Measurements from ENCODE around the gene TGFBR2. TPM values are rescaled to one million over a fixed set of nuclear protein-coding genes. Genes with fewer than 3 reads are reported as not detected.

Gene TGFBR2
- total RNA-seq, 1 experiment from 2014 or later: 103 TPM

DNA sequence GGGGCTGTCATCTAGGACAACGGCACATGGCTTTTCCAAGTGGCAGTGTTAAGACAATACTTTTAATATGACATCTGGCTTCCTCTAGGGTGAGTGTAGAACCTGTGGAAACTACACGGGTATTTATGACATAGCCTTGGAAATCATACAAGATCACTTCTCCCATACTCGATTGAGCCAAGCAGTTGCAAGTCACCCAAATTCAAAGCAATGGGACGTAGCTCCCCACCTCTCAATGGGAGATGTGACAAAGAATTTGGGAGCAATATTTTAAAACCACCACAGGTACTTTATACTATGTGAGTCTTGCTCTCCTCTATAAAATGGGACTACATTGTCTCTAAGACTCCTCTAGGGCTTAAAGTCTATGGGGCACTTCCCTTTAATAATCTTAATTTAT, 93.5 kb downstream of the TGFBR2 start:
- Mint-ChIP-seq H3K36me3 (ENCODE audit: insufficient read depth, unreplicated experiment) (peaks cover 71% of the 10 kb centered on the region), H3K27me3 (ENCODE audit: insufficient read depth, unreplicated experiment) (no peaks in the 10 kb centered on the region), H3K4me3 (ENCODE audit: unreplicated experiment) (no peak overlapping the region), H3K9me3 (ENCODE audit: unreplicated experiment) (no peaks in the 10 kb centered on the region), H3K4me1 (ENCODE audit: insufficient read depth, unreplicated experiment) (no peaks in the 10 kb centered on the region), H3K27ac (ENCODE audit: low read depth, unreplicated experiment) (no peak overlapping the region)
- intact Hi-C loops (cut with micrococcal nuclease): no loop called here
- TF ChIP-seq, protein P1, sequence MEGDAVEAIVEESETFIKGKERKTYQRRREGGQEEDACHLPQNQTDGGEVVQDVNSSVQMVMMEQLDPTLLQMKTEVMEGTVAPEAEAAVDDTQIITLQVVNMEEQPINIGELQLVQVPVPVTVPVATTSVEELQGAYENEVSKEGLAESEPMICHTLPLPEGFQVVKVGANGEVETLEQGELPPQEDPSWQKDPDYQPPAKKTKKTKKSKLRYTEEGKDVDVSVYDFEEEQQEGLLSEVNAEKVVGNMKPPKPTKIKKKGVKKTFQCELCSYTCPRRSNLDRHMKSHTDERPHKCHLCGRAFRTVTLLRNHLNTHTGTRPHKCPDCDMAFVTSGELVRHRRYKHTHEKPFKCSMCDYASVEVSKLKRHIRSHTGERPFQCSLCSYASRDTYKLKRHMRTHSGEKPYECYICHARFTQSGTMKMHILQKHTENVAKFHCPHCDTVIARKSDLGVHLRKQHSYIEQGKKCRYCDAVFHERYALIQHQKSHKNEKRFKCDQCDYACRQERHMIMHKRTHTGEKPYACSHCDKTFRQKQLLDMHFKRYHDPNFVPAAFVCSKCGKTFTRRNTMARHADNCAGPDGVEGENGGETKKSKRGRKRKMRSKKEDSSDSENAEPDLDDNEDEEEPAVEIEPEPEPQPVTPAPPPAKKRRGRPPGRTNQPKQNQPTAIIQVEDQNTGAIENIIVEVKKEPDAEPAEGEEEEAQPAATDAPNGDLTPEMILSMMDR (IDR thresholded peaks at IDR 0.05; ENCODE audit: unreplicated experiment): no peak
- ChIA-PET POLR2A (no interaction called here), CTCF (interaction anchor here (0.7 to 1.1 kb wide), 3 partner anchors 8 to 375 kb away, joined by 3 read pairs; no protein-coding TSS in a partner anchor)
- no peak for DNase-seq (ENCODE audit: unreplicated experiment)
- BruUV-seq (replicated peaks): no TSS peak

DNA sequence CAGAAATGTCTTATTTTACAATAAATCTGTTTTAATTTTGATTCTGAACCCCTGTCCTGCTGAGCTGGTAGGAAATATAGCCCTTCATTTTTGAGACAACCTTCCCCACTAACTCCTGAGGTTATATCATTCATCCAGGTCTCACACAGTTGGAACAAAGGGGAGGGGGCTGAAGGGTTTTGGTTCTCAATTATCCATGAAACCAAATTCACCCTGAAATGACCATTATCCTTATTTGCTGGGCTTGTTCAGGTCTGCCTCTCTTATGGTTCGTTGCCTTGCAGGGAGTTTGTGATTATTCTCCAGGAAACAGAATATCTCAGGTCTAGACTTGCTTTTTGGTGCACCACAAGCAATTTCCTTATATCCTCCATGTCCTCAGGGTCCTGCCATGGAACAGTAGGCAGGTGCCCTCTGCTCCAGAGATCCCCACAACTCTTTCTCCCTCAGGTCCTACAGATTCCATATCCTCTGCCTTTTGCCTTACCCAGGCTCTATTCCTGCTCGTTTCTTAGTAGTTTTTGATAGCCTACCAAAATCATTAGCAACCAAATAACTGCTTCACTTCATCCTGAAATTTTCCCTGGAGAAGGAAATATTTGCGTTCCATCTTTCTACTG, 94.4 kb downstream of the TGFBR2 start:
- H3K36me3 Mint-ChIP-seq (ENCODE audit: insufficient read depth, unreplicated experiment): peaks cover 62% of the 10 kb centered on the region

DNA sequence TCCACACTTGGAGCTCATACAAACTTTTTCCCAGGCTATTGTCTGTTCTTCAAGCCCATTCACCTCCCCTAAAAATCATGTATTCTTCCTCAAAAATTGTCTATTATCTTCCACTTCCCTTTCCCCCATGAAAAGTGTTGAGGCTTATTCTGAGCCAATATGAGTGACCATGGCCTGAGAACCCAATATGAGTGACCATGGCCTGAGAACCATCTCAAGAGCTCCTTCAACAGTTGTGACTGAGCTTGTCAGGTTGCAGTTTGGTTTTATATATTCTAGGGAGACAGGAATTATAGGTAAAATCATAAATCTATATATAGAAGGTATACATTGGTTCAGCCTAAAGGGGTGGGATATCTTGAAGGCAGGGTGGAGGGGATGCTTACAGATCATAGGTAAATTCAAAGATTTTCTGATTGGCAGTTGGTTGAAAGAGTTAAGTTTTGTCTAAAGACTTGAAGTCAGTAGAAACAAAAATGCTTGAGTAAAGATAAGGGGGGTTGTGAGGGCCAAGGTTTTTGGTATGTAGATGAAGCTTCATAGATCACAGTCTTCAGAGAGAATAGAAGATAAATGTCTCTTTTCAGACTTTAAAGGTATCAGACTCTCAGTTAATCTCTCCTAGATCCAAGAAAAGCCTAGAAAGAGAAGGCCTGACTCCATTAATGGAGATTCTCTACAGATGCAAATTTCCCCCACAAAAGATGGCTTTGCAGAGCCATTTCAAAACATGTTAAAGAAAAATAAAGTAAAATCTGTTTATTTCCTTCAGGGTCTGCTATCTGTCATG, 95.8 kb downstream of the TGFBR2 start:
- peaks cover 48% of the 10 kb centered on the region for H3K36me3 Mint-ChIP-seq (ENCODE audit: insufficient read depth, unreplicated experiment)
- intact Hi-C loops (cut with micrococcal nuclease): no loop called here
- no peak for DNase-seq (ENCODE audit: unreplicated experiment)
- no peaks in the 10 kb centered on the region for H3K4me1 Mint-ChIP-seq (ENCODE audit: insufficient read depth, unreplicated experiment)
- no peak overlapping the region for H3K4me3 Mint-ChIP-seq (ENCODE audit: unreplicated experiment)
- no peaks in the 10 kb centered on the region for H3K9me3 Mint-ChIP-seq (ENCODE audit: unreplicated experiment)
- H3K27ac Mint-ChIP-seq (ENCODE audit: low read depth, unreplicated experiment): no peak overlapping the region
- H3K27me3 Mint-ChIP-seq (ENCODE audit: insufficient read depth, unreplicated experiment): no peaks in the 10 kb centered on the region
- BruUV-seq (replicated peaks): no TSS peak
- ChIA-PET CTCF (interaction anchor here (1.1 to 1.4 kb wide), 2 partner anchors 8 to 9 kb away, joined by 4 to 6 read pairs; no protein-coding TSS in a partner anchor), POLR2A (interaction anchor here (0.7 to 1.7 kb wide), 2 partner anchors 8 to 576 kb away, joined by 3 read pairs; no protein-coding TSS in a partner anchor)
- TF ChIP-seq, protein P1 (IDR thresholded peaks at IDR 0.05; ENCODE audit: unreplicated experiment): no peak

More for the DNA sequence above, 94.4 kb downstream of the TGFBR2 start:
- intact Hi-C loops (cut with micrococcal nuclease): no loop called here
- CTCF ChIA-PET: interaction anchor here (0.7 to 1.1 kb wide), 2 partner anchors 9 to 777 kb away, joined by 3 read pairs; no protein-coding TSS in a partner anchor
- POLR2A ChIA-PET: no interaction called here
- no peaks in the 10 kb centered on the region for H3K4me1 Mint-ChIP-seq (ENCODE audit: insufficient read depth, unreplicated experiment)
- H3K4me3 Mint-ChIP-seq (ENCODE audit: unreplicated experiment): no peak overlapping the region
- no peak overlapping the region for H3K27ac Mint-ChIP-seq (ENCODE audit: low read depth, unreplicated experiment)
- TF ChIP-seq, protein P1 (IDR thresholded peaks at IDR 0.05; ENCODE audit: unreplicated experiment): no peak
- no peaks in the 10 kb centered on the region for H3K27me3 Mint-ChIP-seq (ENCODE audit: insufficient read depth, unreplicated experiment)
- no peak for DNase-seq (ENCODE audit: unreplicated experiment)
- H3K9me3 Mint-ChIP-seq (ENCODE audit: unreplicated experiment): no peaks in the 10 kb centered on the region
- no TSS peak for BruUV-seq (replicated peaks)

DNA sequence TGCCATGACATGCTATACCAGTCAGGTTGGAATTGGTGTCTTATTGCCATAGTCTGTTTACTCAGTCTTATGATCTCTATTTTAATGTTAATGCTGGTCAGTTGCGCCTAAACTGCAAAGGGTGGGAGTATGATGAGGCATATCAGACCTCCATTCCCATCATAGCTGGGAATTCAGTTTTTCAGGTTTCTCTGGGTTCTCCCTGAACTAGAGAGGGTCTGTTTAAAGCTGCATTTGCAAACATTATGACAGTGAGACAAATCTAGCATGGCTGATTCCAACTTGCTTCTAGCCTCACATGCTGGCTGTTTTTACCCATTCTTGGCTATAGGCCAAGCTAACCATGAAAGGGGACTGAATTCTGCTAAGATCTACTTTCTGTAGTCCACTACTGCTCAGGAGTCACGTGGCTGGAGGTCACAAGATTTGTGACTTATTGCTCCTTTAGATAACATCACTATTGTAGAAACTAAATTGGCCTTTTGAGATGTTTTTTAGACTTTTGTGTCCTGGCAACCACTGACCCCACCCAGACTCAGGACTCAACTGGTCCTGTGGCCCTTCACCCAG, 96.5 kb downstream of the TGFBR2 start:
- H3K4me1 Mint-ChIP-seq (ENCODE audit: insufficient read depth, unreplicated experiment): no peaks in the 10 kb centered on the region
- BruUV-seq (replicated peaks): no TSS peak
- ChIA-PET CTCF (interaction anchor here (1.3 to 1.4 kb wide), 3 partner anchors 9 to 16 kb away, joined by 4 to 10 read pairs (median 6); no protein-coding TSS in a partner anchor), POLR2A (interaction anchor here (1.0 to 1.7 kb wide), 3 partner anchors 9 to 14 kb away, joined by 3 read pairs; no protein-coding TSS in a partner anchor)
- no peak overlapping the region for H3K4me3 Mint-ChIP-seq (ENCODE audit: unreplicated experiment)
- H3K27me3 Mint-ChIP-seq (ENCODE audit: insufficient read depth, unreplicated experiment): no peaks in the 10 kb centered on the region
- intact Hi-C loops (cut with micrococcal nuclease): no loop called here
- no peak for DNase-seq (ENCODE audit: unreplicated experiment)
- peaks cover 41% of the 10 kb centered on the region for H3K36me3 Mint-ChIP-seq (ENCODE audit: insufficient read depth, unreplicated experiment)
- H3K27ac Mint-ChIP-seq (ENCODE audit: low read depth, unreplicated experiment): no peak overlapping the region
- TF ChIP-seq, protein P1 (IDR thresholded peaks at IDR 0.05; ENCODE audit: unreplicated experiment): no peak
- no peaks in the 10 kb centered on the region for H3K9me3 Mint-ChIP-seq (ENCODE audit: unreplicated experiment)

Data from MCF 10A (cell line).